ENCODE data around the gene CMTM2. TPM values are rescaled to one million over a fixed set of nuclear protein-coding genes. Genes with fewer than 3 reads are reported as not detected.

Gene CMTM2
- total RNA-seq, 1 donor from 2014 or later: not detected

- H3K27ac ChIP-seq: no peak overlapping the region
- peaks cover 10% of the 10 kb centered on the region for H3K4me1 Mint-ChIP-seq
- peaks cover 7% of the 10 kb centered on the region for H3K27me3 Mint-ChIP-seq (ENCODE audit: insufficient read depth, low read depth)
- H3K36me3 ChIP-seq: no peaks in the 10 kb centered on the region
- TF ChIP-seq CTCF (IDR thresholded peaks at IDR 0.05): no peak
- no peaks in the 10 kb centered on the region for H3K36me3 Mint-ChIP-seq
- no peaks in the 10 kb centered on the region for H3K27me3 ChIP-seq
- H3K9me3 Mint-ChIP-seq: no peaks in the 10 kb centered on the region
- H3F3A ChIP-seq (ENCODE audit: low read depth): peaks cover 17% of the 10 kb centered on the region
- no peaks in the 10 kb centered on the region for H3K4me1 ChIP-seq
- peaks cover 7% of the 10 kb centered on the region for H3K79me2 ChIP-seq (ENCODE audit: low read depth)
- peaks cover 2% of the 10 kb centered on the region for H4K20me1 ChIP-seq (ENCODE audit: low read depth)
- H3K4me3 Mint-ChIP-seq: no peak overlapping the region
- no peak overlapping the region for H3K27ac Mint-ChIP-seq
- DNase-seq (ENCODE audit: low spot score): no peak
- no peak overlapping the region for H2AFZ ChIP-seq (replicated peaks)
- no peak overlapping the region for H3K4me2 ChIP-seq
- H3K9ac ChIP-seq: no peak overlapping the region
- no peak overlapping the region for H3K4me3 ChIP-seq
- H3K9me3 ChIP-seq (ENCODE audit: low read depth): no peaks in the 10 kb centered on the region
Observed at GRCh38 chr16:66600477-66600876, 21.2 kb downstream of the CMTM2 start.

- peaks cover 12% of the 10 kb centered on the region for H4K20me1 ChIP-seq (ENCODE audit: low read depth)
- H2AFZ ChIP-seq (replicated peaks): no peak overlapping the region
- Mint-ChIP-seq H3K27ac (no peak overlapping the region), H3K4me3 (no peak overlapping the region), H3K4me1 (peaks cover 16% of the 10 kb centered on the region), H3K36me3 (peaks cover 1% of the 10 kb centered on the region), H3K9me3 (no peaks in the 10 kb centered on the region), H3K27me3 (ENCODE audit: insufficient read depth, low read depth) (peaks cover 9% of the 10 kb centered on the region)
- no peak overlapping the region for H3K4me3 ChIP-seq
- H3K36me3 ChIP-seq: no peaks in the 10 kb centered on the region
- TF ChIP-seq CTCF (IDR thresholded peaks at IDR 0.05) (no peak), EZH2 (IDR thresholded peaks at IDR 0.05) (no peak), EZH2phosphoT487 (IDR thresholded peaks at IDR 0.05) (no peak)
- H3K4me1 ChIP-seq: peaks cover 9% of the 10 kb centered on the region
- H3K9me3 ChIP-seq (ENCODE audit: low read depth): no peaks in the 10 kb centered on the region
- no peak overlapping the region for H3K9ac ChIP-seq
- H3K79me2 ChIP-seq (ENCODE audit: low read depth): peaks cover 17% of the 10 kb centered on the region
- H3K4me2 ChIP-seq: no peak overlapping the region
- no peaks in the 10 kb centered on the region for H3K27me3 ChIP-seq
- no peak for DNase-seq (ENCODE audit: low spot score)
- no peak overlapping the region for H3K27ac ChIP-seq
- peaks cover 17% of the 10 kb centered on the region for H3F3A ChIP-seq (ENCODE audit: low read depth)
Observed at GRCh38 chr16:66601471-66601870, 22.2 kb downstream of the CMTM2 start.

- Mint-ChIP-seq H3K4me1 (peaks cover 31% of the 10 kb centered on the region), H3K27ac (peak overlapping the region; percentile 97)
Observed at GRCh38 chr16:66603537-66604375, 24.5 kb downstream of the CMTM2 start.

More at GRCh38 chr16:66603537-66604375, 24.5 kb downstream of the CMTM2 start:
- Histone ChIP-seq H3K79me2 (ENCODE audit: low read depth) (peaks cover 31% of the 10 kb centered on the region), H3K9me3 (ENCODE audit: low read depth) (no peaks in the 10 kb centered on the region), H4K20me1 (ENCODE audit: low read depth) (peaks cover 35% of the 10 kb centered on the region), H3F3A (ENCODE audit: low read depth) (peaks cover 29% of the 10 kb centered on the region), H3K27ac (peak overlapping the region; percentile 55), H3K9ac (no peak overlapping the region), H3K4me1 (peaks cover 9% of the 10 kb centered on the region), H3K27me3 (no peaks in the 10 kb centered on the region), H2AFZ (replicated peaks) (peak overlapping the region; percentile 45), H3K4me2 (peak overlapping the region; percentile 85), H3K4me3 (peak overlapping the region; percentile 95), H3K36me3 (no peaks in the 10 kb centered on the region)
- TF ChIP-seq EZH2phosphoT487 (IDR thresholded peaks at IDR 0.05) (no peak), EZH2 (IDR thresholded peaks at IDR 0.05) (no peak), CTCF (IDR thresholded peaks at IDR 0.05) (no peak)
- Mint-ChIP-seq H3K36me3 (peaks cover 1% of the 10 kb centered on the region), H3K27me3 (ENCODE audit: insufficient read depth, low read depth) (peaks cover 9% of the 10 kb centered on the region), H3K9me3 (no peaks in the 10 kb centered on the region), H3K4me3 (peak overlapping the region; percentile 92)
- DNase-seq (ENCODE audit: low spot score): peak; percentile 87

Measured in neural progenitor cell (in vitro differentiated cells).